ENCODE results near the gene DVL2. TPM values are rescaled to one million over a fixed set of nuclear protein-coding genes. Genes with fewer than 3 reads are reported as not detected.

The DVL2 gene
- total and polyA plus RNA-seq, 2 of the 13 experiments (the other 11 are each of a cell fraction or from before 2014, with no cell fraction given): 5.7 to 38.2 TPM

DNA sequence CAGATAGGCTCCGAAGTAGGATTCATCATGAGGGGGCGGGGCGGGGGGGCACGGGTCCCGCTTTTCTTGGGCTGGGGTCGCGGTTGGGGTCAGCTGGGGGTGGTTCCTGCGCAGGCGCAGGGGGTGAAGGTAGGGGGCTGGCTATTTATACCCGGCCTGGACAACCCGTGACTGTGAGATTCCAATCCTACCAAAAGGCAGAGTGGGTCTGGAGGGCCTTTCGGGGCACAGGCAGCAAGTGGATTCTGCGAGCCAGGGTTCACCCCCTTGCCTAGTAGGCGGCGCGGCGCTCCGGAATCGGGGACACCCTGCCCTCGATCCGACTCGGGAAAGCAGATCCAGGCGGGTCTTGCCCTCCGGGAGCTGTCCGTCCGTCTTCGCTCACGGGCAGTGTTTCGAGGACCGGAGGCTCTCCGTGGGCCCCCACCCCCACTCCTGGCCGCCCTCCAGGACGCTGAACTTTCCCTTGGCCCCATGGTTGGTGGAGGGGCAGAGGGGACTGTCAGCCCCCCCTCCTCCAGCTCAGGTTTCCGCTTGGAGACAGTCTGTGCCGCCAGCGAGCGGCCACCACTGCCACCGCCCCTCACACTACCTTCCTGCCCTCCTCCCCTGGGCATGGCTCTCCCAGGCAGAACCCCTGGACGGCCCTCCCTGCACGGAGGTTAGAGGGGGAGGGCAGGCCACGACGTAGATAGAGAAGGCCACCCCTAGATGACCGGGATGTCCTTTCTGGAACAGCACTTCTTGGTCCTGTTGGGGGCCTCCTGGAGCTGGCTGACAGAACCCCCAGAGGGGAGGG is 47.8 kb upstream of the DVL2 start (continued):
- TF ChIP-seq, protein P1, sequence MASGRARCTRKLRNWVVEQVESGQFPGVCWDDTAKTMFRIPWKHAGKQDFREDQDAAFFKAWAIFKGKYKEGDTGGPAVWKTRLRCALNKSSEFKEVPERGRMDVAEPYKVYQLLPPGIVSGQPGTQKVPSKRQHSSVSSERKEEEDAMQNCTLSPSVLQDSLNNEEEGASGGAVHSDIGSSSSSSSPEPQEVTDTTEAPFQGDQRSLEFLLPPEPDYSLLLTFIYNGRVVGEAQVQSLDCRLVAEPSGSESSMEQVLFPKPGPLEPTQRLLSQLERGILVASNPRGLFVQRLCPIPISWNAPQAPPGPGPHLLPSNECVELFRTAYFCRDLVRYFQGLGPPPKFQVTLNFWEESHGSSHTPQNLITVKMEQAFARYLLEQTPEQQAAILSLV (CRISPR knock-in tag; IDR thresholded peaks at IDR 0.05; ENCODE audit: borderline replicate concordance): no peak
- TF ChIP-seq MTF2 (CRISPR knock-in tag; IDR thresholded peaks at IDR 0.05; ENCODE audit: borderline replicate concordance) (no peak), ZNF337 (CRISPR knock-in tag; IDR thresholded peaks at IDR 0.05; ENCODE audit: borderline replicate concordance, low read depth) (no peak), NCOA2 (CRISPR knock-in tag; IDR thresholded peaks at IDR 0.05) (0 out of 2 replicates have a peak, but pooled peaks have one; percentile 13), MIXL1 (CRISPR knock-in tag; IDR thresholded peaks at IDR 0.05) (no peak), SETDB1 (CRISPR knock-in tag; IDR thresholded peaks at IDR 0.05; ENCODE audit: borderline replicate concordance) (no peak), EZH2 (conservative IDR thresholded peaks at IDR 0.05; ENCODE audit: low read depth, low read length) (no peak), RARG (CRISPR knock-in tag; IDR thresholded peaks at IDR 0.05; ENCODE audit: low read depth) (no peak), SIX4 (CRISPR knock-in tag; IDR thresholded peaks at IDR 0.05) (peak; percentile 78), HOMEZ (CRISPR knock-in tag; IDR thresholded peaks at IDR 0.05; ENCODE audit: low read depth) (no peak), ZNF143 (CRISPR knock-in tag; IDR thresholded peaks at IDR 0.05) (0 out of 2 replicates have a peak, but pooled peaks have one; percentile 7), MTF1 (CRISPR knock-in tag; IDR thresholded peaks at IDR 0.05) (no peak), MBD4 (IDR thresholded peaks at IDR 0.05; ENCODE audit: borderline replicate concordance, low read length) (no peak), SMARCE1 (IDR thresholded peaks at IDR 0.05; ENCODE audit: borderline replicate concordance) (no peak)
- TF ChIP-seq, protein P2, sequence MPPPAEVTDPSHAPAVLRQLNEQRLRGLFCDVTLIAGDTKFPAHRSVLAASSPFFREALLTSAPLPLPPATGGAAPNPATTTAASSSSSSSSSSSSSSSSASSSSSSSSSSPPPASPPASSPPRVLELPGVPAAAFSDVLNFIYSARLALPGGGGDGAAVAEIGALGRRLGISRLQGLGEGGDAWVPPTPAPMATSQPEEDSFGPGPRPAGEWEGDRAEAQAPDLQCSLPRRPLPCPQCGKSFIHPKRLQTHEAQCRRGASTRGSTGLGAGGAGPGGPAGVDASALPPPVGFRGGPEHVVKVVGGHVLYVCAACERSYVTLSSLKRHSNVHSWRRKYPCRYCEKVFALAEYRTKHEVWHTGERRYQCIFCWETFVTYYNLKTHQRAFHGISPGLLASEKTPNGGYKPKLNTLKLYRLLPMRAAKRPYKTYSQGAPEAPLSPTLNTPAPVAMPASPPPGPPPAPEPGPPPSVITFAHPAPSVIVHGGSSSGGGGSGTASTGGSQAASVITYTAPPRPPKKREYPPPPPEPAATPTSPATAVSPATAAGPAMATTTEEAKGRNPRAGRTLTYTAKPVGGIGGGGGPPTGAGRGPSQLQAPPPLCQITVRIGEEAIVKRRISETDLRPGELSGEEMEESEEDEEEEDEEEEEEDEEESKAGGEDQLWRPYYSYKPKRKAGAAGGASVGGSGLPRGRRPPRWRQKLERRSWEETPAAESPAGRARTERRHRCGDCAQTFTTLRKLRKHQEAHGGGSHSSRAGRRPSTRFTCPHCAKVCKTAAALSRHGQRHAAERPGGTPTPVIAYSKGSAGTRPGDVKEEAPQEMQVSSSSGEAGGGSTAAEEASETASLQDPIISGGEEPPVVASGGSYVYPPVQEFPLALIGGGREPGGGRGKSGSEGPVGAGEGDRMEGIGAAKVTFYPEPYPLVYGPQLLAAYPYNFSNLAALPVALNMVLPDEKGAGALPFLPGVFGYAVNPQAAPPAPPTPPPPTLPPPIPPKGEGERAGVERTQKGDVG (CRISPR knock-in tag; IDR thresholded peaks at IDR 0.05; ENCODE audit: borderline replicate concordance): no peak
- TF ChIP-seq, protein P3, sequence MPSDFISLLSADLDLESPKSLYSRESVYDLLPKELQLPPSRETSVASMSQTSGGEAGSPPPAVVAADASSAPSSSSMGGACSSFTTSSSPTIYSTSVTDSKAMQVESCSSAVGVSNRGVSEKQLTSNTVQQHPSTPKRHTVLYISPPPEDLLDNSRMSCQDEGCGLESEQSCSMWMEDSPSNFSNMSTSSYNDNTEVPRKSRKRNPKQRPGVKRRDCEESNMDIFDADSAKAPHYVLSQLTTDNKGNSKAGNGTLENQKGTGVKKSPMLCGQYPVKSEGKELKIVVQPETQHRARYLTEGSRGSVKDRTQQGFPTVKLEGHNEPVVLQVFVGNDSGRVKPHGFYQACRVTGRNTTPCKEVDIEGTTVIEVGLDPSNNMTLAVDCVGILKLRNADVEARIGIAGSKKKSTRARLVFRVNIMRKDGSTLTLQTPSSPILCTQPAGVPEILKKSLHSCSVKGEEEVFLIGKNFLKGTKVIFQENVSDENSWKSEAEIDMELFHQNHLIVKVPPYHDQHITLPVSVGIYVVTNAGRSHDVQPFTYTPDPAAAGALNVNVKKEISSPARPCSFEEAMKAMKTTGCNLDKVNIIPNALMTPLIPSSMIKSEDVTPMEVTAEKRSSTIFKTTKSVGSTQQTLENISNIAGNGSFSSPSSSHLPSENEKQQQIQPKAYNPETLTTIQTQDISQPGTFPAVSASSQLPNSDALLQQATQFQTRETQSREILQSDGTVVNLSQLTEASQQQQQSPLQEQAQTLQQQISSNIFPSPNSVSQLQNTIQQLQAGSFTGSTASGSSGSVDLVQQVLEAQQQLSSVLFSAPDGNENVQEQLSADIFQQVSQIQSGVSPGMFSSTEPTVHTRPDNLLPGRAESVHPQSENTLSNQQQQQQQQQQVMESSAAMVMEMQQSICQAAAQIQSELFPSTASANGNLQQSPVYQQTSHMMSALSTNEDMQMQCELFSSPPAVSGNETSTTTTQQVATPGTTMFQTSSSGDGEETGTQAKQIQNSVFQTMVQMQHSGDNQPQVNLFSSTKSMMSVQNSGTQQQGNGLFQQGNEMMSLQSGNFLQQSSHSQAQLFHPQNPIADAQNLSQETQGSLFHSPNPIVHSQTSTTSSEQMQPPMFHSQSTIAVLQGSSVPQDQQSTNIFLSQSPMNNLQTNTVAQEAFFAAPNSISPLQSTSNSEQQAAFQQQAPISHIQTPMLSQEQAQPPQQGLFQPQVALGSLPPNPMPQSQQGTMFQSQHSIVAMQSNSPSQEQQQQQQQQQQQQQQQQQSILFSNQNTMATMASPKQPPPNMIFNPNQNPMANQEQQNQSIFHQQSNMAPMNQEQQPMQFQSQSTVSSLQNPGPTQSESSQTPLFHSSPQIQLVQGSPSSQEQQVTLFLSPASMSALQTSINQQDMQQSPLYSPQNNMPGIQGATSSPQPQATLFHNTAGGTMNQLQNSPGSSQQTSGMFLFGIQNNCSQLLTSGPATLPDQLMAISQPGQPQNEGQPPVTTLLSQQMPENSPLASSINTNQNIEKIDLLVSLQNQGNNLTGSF (CRISPR knock-in tag; IDR thresholded peaks at IDR 0.05): 0 out of 2 replicates have a peak, but pooled peaks have one; percentile 24

All from HepG2 (cell line).